HEK293 (cell line): ENCODE data around the gene RHOT2.

Experiments used
- CTCF ChIP-seq: fragments of 450-650 bp; formaldehyde crosslinking; IDR thresholded peaks from 2 replicates; pipeline ENCODE4 v1.5.1; 2016; ENCODE audit warnings: missing biosample characterization, missing genetic modification characterization
- GLI4 ChIP-seq: fragments of 450-650 bp; formaldehyde crosslinking; IDR thresholded peaks from 2 replicates; pipeline ENCODE4 v1.5.1; 2016; ENCODE audit warnings: missing biosample characterization, missing genetic modification characterization
- KLF1 ChIP-seq: fragments of 450-650 bp; formaldehyde crosslinking; IDR thresholded peaks from 2 replicates; pipeline ENCODE4 v1.5.1; 2016; ENCODE audit warnings: missing biosample characterization, missing genetic modification characterization
- KLF16 ChIP-seq: fragments of 450-650 bp; formaldehyde crosslinking; IDR thresholded peaks from 2 replicates; pipeline ENCODE4 v1.5.1; 2017; ENCODE audit warnings: missing biosample characterization, missing genetic modification characterization
- KLF9 ChIP-seq: fragments of 450-650 bp; formaldehyde crosslinking; IDR thresholded peaks from 2 replicates; pipeline ENCODE4 v1.5.1; 2016; ENCODE audit warnings: missing biosample characterization, missing genetic modification characterization, low read depth
- ZBTB7A ChIP-seq: fragments of 450-650 bp; formaldehyde crosslinking; IDR thresholded peaks from 2 replicates; pipeline ENCODE4 v1.5.1; 2016; ENCODE audit warnings: low read depth, missing biosample characterization, missing genetic modification characterization
- ZNF211 ChIP-seq: fragments of 450-650 bp; formaldehyde crosslinking; IDR thresholded peaks from 2 replicates; pipeline ENCODE4 v1.5.1; 2016; ENCODE audit warnings: low read depth, missing biosample characterization, missing genetic modification characterization
- ZNF24 ChIP-seq: fragments of 450-650 bp; formaldehyde crosslinking; IDR thresholded peaks from 2 replicates; pipeline ENCODE4 v1.5.1; 2016; ENCODE audit warnings: missing biosample characterization, missing genetic modification characterization
- ZNF558 ChIP-seq: fragments of 450-650 bp; formaldehyde crosslinking; IDR thresholded peaks from 2 replicates; pipeline ENCODE4 v1.5.1; 2016; ENCODE audit warnings: missing biosample characterization, missing genetic modification characterization
- ZNF561 ChIP-seq: fragments of 450-650 bp; IDR thresholded peaks from 2 replicates; pipeline ENCODE4 v1.5.1; 2018; ENCODE audit warnings: missing biosample characterization, missing genetic modification characterization, borderline replicate concordance
- ZNF580 ChIP-seq: fragments of 450-650 bp; formaldehyde crosslinking; IDR thresholded peaks from 2 replicates; pipeline ENCODE4 v1.5.1; 2016; ENCODE audit warnings: missing biosample characterization, missing genetic modification characterization
- ZNF677 ChIP-seq: fragments of 450-650 bp; IDR thresholded peaks from 2 replicates; pipeline ENCODE4 v1.5.0; 2018; ENCODE audit warnings: missing biosample characterization, mild to moderate bottlenecking, missing genetic modification characterization, moderate library complexity

- TF ChIP-seq KLF16 (tag by site-specific recombination), result no peak
- TF ChIP-seq KLF1 (tag by site-specific recombination), result no peak
- no peak for TF ChIP-seq CTCF (tag by site-specific recombination)
- no peak for TF ChIP-seq ZNF561 (tag by site-specific recombination)
- no peak for TF ChIP-seq ZNF558 (tag by site-specific recombination)
- TF ChIP-seq ZNF580 (tag by site-specific recombination), result no peak
- no peak for TF ChIP-seq ZBTB7A
- TF ChIP-seq ZNF24 (tag by site-specific recombination), result no peak
- no peak for TF ChIP-seq KLF9 (tag by site-specific recombination)
- TF ChIP-seq ZNF677 (tag by site-specific recombination), result no peak
- no peak for TF ChIP-seq ZNF211 (tag by site-specific recombination)
- TF ChIP-seq GLI4 (tag by site-specific recombination), result no peak
These were observed 20.6 kb upstream of the RHOT2 start for GRCh38 chr16:647173-647902.
